ENCODE measurements around the gene YOD1.
A peak's percentile ranks its signal among the peaks of the same experiment; 100 is the strongest.
"Not testable (repeated sequence)": the region's sequence is repeated elsewhere in the genome, so short reads cannot be mapped to it uniquely, and the experiment has no call there.

Gene YOD1

DNA sequence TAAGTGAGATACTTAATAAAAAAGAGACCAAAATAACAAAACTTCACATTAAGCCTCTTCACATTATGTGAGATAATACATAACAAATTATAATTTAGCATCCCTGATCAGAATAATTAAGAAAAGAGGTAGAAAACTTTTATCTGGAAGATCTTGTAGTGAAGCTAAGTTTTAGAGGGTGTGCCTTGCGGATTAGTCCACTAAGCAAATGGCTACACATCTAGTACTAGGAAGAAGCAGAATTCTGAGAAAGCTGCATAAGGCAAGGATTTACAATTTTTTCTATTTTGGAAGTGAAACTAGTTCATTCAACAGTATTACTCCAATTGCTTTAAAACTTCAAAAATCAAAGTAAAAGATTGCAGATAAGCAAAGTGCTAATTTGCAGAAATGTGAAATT is 3.5 kb downstream of the YOD1 start:
- DNase-seq: no peak

DNA sequence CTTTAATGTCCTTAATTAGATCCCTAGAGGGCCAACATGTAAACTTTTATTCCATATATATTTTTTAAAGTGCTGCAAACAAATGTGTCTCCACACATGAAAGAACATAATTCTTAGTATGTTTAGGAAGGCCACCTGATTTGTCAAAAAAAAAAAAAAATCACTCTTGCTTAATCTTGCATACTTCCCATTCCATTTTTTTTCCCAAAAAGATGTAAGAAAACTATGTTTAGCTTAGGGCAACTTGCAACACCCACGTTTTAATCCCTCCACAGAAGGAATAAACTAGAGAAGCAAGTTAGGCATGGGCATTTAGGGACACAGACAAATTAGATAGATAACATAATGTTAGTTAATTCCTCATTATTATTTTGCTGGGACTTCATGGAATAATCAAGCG is 5.6 kb downstream of the YOD1 start:
- no peak for DNase-seq

DNA sequence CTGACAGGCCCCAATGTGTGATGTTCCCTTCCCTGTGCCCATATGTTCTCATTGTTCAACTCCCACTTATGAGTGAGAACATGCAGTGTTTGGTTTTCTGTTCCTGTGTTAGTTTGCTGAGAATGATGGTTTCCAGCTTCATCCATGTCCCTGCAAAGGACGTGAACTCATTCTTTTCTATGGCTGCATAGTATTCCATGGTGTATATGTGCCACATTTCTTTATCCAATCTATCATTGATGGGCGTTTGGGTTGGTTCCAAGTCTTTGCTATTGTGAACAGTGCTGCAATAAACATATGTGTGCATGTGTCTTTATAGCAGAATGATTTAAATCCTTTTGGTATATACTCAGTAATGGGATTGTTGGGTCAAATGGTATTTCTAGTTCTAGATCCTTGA is 9.6 kb downstream of the YOD1 start:
- not testable (repeated sequence) for DNase-seq

DNA sequence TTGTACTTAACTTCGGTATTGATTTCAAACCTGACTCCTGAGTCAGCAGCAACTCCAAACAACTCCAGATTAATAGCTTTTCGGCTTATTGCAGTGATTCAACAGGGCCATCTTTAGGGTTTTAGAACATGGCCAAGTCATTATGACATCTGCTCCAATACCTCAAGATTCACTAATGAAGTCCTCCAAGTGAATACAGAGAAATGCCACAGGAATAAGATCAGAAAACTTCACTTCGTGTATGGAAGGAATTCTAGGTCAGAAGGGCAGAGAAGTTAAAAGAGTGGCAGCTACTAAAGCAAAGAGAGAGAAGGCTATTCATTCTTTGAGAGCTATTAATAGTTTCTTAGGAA is 10.9 kb downstream of the YOD1 start:
- no peak for DNase-seq

DNA sequence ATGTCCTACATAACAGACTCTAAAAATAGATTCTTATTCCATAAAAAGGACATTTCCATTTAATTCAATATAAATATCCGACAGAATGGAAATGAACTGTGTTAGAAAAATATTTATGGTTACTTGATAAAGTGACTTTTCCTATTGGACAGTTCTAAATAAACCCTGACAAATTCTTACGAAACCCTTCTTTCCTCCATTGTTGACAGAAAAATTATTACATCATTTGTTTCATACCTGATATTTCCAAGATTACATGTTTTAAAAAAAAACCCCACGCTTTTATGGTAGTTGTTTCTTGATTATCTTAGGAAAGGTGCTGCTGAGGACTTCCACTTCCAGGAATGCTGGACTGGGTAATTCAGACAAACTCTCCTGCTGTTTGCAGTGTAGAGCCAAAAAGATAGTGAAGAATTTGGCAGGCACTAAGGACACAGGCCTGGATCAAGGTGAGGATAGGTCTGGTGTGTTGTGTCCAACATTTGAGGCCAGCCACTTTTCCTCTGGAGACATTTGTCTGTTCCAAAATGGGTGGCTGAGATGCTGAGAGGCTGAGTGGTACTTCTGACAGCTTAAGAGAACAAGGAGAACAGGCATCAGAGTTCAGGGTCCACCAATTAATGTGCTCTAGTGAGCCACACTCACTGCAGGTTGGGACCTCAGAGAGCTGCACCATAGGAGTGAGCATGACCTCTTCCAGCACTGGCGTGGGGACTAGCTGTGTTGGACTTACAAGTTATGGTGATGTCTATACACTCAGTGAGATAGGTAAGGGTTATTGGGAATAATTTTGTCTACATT is 11.4 kb downstream of the YOD1 start:
- no peak for DNase-seq

DNA sequence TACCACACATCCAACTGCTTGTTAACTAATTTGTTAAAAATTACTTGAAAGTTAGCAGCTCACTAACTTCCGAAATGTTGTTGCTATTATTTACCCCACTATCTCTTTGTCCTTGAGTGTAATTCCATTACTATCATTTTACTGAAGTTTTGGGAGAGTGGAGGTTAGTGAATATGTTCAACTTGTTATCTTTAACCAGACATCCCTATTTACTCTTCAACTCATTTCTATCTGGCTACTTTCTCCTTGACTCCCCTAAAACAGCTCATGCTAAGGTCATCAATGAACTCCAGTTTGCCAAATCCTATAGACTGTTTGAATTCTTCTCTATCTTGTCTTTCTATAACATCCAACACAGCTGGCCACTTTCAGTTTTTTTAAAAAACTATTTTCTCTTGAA is 14.1 kb downstream of the YOD1 start:
- DNase-seq: no peak

DNA sequence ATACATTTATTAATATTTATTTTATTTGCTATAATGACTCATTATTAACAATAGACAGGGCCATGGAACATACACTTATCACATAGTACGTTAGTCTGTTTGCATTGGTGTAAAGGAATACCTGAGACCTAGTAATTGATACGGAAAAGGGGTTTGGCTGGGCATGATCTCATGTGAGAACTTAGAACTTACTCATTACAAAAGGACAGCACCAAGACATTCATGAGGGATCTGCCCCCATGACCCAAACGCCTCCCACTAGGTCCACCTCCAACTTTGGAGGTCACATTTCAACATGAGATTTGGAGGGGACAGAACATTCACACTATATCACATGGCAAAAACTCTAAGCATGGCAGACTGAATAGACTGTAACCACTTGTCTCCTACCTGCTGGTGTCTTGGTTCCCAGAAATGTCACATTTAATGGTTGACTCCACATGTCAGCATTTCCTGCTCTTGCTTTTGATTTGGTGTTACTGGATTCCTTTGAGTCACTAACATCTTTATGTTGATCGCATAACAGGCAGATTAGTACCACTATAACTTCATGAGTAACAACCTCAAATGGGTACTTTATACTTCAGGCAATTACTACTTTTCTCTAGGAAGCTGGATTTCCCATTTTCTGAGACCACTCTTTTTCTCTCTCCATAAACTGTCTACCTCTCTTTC is 15.0 kb downstream of the YOD1 start:
- DNase-seq: no peak

DNA sequence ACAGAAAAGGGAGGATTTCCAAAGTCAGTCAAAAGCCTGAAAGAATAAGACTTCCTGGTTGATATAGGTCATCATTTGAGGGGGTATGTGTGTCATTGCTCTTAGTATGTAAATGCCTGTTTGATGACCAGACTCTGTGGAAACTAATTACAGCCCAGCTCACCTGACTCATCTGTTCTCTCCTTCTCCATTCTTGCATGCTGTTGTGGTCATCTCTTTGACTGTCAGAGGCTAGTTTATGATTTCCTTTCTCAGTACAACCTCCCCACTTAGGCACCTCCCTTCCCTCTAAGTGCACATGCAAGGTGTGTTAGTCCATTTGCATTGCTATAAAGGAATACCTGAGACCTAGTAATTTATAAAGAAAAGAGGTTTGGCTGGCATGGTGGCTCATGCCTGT is 16.0 kb downstream of the YOD1 start:
- no peak for DNase-seq

DNA sequence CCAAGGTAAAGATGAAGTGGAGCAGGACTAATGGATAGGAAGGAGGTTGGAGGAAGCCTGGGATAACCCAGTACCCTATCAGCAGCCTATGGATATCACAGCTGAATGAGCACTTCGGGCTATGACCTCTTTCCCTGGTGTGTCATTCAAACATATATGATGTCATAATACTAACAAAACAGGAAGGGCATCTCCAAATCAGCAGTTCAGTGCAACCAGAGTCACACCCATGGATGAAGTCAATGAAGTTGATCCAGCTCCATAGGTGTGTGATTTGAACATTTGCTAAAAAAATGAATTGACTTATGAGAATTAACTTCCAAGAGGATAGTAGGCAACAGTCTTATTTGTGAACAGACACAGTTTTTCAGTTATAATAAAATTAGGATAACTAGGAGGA is 16.8 kb downstream of the YOD1 start:
- no peak for DNase-seq

DNA sequence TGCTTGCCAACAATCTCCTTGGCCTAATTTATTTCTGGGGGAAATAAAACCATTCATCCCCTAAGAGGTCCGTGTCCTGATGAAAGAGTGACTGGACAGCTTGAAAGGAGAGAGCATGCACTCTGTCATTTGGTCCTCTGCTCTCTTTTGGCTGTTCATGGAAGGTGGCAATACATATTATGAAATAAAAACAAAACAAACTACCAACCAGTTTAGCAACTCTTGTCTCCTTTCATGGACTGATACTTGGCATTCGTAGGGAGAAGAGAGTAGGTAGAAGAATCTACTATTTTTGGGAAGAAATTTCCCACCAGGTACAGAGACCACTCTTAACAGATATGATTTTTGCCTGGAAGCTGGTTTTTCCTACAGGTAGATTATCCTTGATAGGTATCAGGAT is 17.7 kb downstream of the YOD1 start:
- no peak for DNase-seq

DNA sequence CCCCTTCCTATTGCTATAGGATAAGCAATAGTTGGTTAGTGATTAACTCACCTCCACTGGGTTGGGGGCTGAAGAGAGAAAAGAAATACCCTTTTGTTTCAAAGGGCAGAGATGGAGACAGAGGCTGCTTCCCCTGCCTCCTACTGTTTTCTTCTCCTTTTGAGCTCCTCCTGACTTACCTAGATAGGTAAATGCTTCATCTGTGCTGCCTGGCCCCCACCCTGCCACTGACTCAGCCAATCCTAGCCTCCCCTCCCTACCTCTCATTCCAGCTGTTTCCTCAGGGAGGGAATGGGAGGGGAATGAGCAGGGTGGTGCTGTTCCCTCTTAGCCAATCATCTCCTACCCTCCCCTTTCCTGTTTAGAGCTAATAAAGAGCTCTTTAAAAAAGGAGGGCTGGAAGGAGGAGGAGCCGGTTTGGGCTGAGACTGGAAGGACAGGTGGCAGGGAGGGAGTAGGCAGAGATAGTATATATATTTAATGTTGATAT is 18.4 kb downstream of the YOD1 start, which contains the start of gene C1orf116:
Gene C1orf116 (minus strand): TSS at position 229 of the 490 bp plus-strand sequence. CDS start 5,158 bp downstream, outside the sequence.
- DNase-seq: peak; percentile 97

DNA sequence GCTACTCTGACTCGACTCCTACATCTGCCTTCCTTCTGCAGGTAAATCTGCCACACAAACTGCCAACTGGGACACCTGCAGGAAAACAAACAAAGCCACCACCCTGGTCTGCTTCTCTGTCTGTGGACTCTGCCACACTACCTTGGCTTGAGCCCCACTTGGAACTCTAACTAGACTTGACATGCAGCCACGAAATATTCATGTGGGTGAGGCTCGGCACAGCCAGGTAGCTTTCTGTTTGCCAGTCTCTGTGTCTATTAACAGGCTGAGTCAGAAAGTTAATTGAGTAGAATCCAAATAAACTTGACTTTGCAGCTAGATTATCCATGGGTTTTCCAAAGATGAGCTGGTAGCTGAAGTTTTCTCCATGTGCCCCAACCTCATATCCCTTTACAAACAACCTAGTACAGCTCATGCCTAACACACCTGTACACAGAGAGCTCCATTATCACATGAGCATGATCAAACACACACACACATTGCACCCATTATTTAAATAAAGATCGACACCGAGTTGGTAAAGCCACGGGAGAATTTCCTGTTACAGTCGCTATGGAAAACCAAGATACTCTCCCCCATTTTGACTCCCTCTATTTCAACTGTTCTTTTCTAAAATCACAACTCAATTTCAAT is 19.3 kb downstream of the YOD1 start:
- no peak for DNase-seq

DNA sequence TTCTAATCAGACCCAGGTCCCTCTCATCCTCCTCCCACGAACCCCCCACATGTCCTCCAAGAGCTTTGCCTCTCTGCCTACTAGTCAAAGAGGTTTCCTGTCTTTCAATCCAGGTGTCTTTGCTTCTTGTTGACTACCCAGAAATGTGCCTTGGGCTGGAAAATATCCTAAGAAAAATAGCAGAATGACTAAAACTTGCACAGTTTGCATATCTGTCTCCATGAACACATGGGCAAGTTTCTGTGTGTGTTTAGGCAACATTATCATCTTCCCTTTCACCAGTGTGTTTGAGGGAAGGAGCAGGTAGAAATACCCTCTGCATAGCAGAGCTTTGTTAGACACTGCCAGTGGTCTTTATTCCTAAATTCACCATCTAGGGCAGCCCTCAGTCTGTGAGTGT is 20.0 kb downstream of the YOD1 start:
- no peak for DNase-seq

DNA sequence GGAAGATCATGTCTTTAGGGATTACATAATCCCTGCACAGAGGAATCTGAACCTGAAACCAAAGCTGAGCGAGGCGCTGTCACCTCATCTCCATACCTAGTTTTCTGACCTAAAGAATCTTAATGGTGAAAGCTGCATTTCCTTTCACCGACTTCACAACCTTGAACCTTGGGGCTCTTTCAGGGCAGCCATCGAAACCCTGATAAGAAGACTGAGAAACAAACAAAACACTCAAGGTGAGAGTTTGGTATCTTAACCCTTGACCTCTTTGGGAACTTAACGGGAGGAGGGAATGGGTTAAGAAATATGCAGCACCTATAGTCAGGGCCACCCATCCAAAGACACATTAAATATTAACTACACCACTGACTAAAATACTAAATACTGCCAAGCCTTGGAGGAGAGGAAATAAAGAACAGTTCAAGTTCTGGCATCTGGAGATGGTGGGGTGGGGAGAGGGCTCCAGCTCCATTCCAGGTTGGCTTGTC is 20.4 kb downstream of the YOD1 start:
- no peak for DNase-seq

DNA sequence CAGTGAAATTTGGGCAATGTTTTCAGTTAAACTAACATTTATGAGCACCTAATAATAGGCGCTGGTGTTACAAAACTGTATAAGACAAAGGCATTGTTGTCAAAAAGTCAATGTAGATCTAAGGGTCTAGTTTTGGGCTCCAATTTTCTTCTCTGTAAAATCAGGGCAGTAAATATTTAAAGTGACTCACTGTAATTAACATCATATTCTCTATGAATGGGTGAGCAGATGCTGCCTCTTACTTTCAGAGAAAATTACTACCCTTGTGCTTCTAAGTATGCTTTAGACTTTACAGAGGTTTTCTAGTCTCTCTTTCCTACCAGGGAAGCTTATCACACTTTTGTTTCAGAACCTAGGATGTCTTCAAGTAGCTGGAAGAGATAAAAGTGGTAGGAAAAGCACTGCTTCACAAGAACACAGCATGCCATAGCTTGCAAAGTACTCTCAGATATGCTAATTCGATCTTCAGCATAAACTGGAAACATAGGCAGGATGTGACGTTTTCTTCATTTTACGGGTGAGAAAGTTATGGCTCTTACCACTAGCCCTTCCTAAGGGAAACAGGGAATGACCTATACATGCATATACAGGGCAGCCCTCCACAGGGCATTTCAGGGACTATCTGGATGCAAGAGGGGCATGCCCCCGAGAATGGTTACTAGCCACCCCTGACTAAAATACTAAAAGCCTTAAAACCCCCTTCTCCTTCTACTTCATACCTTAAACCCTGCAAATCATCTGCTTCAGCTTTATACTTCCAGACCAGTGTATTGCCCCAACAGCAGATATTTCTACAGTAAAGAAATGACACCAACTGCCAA is 21.1 kb downstream of the YOD1 start:
- no peak for DNase-seq

DNA sequence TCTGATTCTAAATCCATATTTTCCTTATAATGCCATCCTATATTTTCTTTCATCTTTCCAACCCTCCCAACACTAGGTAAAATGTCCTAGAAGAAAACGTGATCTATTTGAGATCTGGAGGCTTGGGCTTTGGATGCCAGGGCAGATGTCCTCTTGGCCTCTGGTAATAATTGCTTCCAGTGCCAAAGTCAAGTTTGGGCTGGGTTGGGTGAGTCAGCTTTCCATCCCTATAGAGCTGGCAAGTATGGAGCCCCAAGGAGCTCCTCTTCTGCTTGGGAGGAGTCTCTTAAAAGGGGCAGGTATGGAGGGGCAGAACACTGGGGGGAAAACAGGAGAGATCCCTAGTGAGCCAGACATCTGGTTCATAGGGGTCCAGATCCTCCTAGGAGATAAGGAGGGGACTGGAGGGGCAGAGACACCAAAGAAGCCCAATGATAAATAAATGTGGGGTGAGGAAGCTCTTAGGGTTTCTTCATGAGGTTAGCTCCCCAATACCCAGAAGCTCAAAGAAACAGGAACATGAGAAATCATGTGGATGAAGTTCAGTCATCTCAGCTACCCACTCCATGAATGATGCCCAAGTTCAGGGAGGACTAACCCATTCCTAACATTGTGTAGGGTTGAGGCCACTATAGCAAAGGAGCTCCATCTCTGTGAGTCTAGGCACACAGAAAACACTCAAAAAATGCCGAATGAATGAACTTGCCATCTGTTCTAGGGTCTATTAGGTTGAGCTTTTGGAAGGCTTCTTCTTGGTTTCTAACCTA is 21.9 kb downstream of the YOD1 start:
- no peak for DNase-seq

DNA sequence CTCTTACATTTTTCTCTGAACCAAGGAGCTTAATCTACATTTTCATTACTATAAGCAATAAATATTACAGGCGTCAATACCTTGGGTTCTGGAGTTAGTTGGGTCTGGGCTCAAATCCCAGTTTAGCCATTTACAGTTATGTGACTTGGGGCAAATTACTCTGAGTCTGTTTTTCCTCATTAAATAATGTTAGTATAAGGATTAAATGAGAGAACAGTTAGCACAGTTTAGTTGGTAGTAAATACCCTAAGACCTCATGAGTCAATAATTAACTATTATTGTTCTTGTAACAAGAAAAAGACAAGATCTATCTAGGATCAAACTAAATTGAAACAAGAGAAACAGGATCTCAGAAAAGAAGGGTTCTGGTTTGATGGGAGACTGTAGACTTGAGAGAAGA is 23.1 kb downstream of the YOD1 start:
- DNase-seq: no peak

DNA sequence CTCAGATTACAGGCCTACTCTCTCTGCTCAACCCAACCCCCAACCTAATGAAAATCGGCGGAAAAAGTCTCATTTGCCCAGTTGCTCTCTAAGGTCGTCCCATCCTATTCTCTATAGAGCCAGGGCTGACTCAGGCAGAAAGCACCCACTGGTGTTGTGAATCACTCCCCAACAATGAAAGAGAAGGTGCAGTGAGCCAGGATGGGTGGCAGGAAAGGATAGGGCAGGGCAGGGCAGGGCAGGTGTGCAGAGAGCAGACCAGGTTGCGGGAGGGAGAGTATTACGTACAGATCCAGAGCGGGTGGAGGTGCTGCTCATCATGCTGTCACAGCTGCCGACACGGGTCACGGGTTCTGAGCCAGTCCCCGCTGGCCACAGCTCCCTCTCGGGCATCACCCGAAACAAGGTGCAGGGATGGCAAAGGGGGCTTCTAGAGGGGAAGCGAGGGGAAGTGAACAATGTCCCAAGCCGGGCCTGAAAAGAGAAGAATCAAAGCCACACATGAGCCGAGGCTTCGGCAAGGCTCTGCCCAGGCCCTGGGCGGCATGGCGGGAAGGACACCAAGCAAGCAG is 23.7 kb downstream of the YOD1 start:
- DNase-seq: no peak

DNA sequence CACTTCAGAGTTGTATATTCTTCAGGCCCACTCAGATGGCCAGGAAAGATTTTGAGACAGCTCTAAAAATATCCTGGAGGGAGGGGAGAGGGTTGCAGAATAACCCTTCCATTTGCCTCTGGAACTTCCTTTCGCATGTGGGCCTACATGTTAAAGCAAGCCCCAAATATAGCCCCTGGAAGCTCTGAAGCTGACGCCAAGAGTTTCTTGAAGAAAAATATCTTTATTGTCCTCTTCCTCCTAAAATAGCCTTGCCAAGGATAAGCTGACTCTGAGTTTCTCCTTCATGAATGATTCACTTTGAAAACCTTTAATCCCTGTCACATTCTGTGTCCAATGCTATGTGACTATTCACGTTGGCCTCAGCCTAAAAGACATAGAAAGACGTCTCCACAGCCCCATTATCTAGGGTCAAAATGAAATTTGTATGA is 24.9 kb downstream of the YOD1 start:
- no peak for DNase-seq

DNA sequence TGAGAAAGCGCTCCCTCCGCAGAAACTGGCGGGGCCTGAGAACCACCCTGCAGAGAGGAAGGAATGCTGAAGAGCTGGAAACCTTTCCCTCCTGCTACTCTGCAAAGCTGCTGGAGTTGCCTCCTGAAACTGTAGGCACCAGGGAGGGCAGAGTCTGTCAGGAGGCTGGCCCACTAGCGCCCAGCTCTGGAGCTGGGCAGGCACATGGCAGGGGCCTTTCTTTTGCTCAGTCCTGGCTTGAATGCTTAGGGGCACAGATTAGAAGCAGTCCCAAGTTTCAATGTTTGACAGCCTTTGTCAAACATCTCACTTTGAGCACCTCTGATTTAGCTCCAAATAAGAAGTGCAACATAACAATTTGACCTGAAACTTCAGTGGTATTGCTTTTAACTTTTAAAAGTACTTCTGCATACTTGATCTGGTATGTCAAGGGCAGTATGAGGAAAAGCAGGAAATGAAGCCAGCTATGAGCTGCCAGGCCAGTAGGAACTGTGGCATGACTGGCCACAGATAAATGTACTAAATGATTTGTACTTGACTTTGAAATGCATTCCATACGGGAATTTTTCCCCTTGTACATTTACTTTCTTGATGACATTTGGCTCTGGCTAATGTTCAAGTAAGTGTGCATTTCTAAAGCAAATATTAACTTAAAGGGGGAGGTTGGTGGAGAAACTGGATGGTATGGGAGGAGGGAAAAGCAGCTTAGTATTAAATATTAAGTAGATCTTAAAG is 25.7 kb downstream of the YOD1 start:
- DNase-seq: no peak

All from NCI-H187 treated with DMSO at 0.1 percent for 48 hours (cell line).